CD4-positive, alpha-beta T cell treated with Interleukin-1 beta for 1 hour (primary cell): ENCODE data around the gene RPL22L1.
"Not testable (repeated sequence)": the region's sequence is repeated elsewhere in the genome, so short reads cannot be mapped to it uniquely, and the experiment has no call there.

Source experiments
- DNase-seq, 2 donors: peaks; one replicate each; pipeline ENCODE4 v3.0.0-alpha.2; 2020 to 2022

The RPL22L1 gene

DNA sequence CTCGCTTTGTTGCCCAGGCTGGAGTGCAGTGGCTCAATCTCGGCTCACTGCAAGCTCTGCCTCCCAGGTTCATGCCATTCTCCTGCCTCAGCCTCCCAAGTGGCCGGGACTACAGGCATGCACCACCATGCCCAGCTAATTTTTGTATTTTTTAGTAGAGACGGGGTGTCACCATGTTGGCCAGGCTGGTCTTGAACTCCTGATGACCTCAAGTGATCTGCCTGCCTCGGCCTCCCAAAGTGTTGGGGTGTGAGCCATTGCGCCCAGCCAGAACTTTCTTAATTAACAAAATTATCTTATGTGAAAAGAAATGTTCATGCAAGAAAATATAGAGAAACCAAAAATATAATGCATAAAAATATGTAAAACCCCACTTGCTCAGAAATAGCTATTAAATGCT is 7.3 kb upstream of the RPL22L1 start:
- DNase-seq: not testable (repeated sequence)

DNA sequence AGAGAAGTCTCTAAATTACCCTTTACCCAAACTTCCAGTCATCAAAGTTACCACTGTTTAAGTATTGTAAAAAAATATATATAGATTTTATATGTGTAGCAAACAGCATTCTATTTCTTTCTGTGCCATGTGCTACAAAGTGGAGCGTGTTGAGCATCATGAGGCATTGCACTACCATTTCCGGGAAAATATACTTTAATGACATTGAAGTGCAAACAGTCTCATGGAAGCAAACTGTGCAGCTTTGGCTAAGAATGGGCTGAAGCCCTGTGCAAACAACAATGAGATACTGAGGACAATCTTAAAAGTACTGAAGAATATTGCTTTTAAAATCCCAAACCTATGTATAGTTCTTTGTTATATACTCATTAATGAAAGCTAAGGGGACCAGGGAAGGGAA is 6.5 kb upstream of the RPL22L1 start:
- DNase-seq: no peak

DNA sequence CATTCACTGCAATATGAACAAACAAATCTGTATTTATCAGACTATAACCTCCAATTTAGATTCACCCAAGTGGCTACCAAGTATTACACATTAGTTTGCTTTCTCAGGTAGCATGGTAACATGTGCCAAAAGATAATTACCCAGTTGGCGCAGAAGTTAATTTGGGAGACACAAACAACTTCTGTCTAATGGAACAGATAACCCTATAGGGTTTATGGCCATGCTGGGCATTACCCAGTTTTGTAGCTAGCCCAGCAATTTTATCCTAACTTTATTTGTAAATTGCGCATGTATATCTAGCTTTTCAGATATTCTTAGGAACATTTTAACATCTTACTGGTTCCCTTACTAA is 780 bp downstream of the RPL22L1 start:
- DNase-seq: no peak

DNA sequence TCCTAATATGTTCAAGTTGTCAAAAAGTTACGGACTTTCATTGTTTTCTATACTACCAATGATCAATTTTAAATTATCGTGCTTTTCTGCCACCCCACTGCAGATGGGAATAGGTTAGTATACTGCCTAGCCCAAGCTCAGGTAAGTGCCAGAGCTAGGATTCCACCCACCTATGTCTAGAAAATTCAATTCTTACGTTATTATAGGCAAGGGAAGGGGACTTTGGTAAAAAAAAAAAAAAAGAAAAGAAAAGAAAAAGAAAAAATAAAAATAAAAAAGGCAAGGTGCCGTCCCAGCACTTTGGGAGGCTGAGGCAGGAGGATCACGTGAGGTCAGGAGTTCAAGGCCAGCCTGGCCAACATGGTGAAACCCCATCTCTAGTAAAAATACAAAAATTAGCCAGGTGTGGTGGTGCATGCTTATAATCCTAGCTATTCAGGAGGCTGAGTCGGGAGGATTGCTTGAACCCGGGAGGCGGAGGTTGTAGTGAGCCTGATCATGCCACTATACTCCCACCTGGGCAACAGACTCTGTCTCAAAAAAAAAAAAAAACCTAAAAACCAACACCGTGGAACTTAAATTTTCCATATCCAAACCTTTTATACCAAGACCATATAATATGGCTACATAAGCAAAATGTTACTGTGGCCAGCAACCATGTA is 1.3 kb downstream of the RPL22L1 start:
- DNase-seq: no peak

DNA sequence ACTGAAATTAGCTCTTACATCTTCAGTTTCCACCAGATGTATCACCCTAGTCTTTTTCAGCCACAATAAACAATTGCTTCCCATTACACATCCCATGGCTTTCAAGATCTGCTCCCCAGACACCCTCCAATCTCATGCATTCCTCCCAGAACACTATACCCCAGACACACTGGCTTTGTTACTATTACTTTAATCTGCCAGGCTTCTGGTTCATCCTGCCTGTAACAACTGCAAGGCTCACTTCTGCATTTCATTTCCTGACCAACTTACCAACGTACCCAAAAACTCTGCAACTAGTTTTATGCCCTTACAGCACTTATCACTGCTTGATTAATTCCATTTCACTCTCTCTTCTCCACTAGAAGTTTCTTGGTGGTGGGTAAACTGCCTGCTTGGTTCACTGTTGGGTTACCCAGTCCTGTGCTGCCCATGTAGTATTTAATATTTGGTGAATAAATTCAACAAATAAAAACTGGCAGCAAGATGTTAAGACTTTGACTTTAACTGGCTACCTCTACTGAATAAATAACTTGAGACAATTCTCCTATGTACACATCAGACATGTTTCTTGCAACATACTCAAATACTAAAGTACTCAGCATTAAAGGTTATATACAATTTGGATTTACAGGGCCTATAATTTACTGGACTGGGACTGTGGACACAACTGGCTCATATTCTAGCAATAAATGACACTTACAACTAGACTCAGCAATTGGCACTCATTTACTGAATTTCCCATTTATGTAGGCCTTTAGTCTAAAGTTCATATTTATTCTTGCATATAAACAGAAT is 2.7 kb downstream of the RPL22L1 start:
- peak in 1 of 2 donors; percentile 20 for DNase-seq

DNA sequence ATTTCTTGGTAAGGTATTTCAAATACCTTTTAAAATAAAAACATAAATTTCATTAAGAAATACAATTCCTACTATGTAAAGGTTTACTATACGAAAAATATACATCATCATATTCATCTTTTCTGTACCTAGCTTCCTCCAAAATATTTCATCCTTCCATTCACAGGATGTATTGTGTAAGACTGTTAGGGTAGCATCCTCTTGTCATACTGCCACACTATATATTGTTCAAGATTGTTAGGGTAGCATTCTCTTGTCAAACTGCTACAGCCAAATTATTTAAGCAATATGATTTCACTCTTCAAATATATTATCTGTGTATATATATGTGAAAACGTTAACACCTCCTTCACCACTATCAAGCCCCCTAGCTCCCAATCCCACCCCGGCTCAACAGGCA is 3.5 kb downstream of the RPL22L1 start:
- DNase-seq: no peak

DNA sequence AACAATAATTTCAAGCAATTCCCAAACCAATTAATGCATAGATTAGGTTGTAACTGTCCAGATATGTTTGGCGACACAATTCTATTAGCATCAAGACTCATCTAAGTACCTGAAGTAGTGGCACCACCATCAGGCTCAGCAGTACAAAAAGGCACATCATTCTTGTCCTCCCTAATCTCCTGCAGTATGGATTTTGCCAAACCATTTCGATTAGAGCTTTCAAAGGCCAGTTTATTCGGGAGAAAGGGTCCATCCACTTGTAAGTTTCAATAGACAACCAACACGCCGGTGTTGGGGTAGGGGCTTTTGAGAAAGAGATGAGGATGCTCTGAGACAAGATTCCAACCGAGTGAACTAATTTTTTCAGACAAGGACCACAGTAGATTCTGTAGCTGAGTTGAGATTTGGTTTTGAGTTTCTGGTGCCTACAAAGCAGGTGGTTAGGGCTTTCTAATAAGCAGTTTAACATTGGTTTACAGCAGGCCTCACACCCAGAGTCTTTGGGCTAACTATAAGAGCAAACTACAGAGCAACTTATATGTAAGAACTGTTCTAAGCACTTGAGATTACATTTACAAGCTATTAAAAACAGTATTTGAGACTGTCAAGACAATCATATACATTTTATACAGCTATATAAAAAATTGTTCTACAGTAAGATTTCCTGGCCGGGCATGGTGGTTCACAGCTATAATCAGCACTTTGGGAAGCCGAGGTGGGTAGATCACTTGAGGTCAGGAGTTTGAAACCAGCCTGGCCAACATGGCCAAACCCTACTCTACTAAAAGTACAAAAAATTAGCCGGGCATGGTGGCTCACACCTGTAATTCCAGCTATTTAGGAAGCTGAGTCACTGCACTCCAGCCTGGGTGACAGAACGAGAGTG is 4.5 kb downstream of the RPL22L1 start:
- DNase-seq: no peak

DNA sequence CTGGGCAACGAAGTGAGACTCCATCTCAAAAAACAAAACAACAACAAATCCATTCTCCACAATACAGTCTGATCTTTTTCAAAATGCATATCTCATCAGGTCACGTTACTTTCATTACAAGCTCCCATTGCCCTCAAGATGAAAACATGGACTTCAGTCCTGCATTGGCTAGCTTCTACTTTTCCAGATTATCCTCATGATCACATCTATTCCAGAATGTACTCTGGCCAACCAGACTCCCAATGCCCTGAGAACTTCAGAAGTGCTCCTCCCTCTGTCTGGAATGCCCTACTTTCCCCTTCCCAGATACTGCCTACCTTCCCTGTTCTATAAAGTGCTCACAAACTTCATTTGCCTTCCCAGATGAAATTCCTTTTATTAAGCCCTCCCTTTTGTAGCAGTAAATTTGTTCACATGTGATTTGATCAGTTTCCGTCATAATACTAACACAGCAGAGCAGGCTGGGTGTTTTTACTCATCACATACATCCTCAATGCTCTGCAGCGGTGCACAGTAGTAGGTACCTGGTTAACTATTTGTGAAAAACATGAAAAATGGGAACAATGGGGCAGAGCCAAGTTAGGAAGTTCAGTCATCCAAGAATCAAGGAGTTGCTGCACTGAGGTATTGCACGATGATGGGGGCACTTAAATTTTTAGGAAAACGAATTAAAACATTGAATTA is 5.3 kb downstream of the RPL22L1 start:
- no peak for DNase-seq

DNA sequence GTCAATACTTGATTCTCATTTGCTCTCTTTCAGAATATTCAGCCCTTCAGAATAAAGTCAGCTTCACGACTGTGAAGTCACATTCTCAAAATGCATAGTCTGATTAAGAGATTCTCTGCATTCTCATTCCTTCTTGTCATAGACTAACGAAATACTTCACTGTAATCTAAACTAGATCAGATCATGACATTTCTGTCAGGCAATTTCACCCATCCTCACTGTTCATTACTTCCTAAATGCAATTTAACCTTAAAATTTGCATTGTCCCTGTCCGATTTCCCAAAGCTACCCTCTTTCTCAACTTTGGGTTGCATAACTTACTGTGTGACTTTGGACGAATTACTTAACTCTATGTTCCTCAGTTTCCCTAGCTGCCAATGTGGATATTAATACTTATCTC is 6.2 kb downstream of the RPL22L1 start:
- no peak for DNase-seq

DNA sequence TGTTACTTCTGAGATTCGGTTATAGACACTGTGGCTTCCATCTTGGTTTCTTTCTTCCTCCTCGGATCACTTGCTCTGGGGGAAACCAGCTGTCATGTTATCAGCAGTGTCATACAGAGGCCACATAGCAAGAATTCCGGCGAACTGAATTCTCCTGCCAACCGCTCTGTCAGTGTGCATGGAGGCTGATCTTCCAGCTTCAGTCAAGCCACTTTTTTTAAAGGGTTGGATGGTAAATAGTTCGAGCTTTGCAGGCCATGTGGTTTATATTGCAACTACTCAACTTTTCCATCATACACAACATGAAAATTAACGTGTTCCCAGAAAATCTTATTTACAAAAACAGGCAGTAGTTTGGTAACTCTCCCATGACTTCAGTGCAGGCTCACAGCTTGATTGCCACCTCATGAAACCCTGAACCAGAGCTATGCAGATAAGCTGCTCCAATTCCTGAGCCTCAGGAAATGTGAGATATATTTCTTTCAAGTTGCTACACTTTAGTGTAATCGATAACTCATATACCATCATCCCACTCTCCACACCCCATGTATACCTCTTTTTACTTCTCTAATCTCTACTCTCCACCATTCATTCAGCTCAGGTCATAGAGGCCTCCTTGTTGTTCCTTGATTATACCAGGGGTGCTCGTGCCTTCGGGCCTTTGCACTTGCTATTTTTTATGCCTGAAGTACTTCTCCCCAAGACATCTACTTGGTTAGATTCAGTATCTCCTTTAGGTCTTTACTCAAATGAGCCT is 7.2 kb downstream of the RPL22L1 start:
- DNase-seq: no peak

DNA sequence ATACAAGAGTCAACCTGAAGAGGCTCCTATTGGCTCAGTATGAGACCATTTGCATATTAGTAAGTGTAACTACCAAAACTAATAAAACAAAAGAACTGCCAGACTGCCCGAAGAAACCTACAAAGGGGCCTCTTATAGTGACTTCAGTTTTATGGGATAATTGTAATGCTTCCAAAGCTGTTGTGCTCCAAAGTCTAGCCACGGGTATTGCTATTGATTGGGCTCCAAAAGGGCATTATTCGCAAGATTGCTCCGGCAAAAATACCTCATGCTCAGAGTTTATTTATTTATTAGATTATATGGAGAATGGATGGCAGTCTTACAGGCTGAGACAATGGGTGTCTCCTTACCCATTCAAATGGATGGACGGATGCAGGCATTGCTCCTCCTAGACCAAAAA is 11.4 kb downstream of the RPL22L1 start:
- no peak for DNase-seq

DNA sequence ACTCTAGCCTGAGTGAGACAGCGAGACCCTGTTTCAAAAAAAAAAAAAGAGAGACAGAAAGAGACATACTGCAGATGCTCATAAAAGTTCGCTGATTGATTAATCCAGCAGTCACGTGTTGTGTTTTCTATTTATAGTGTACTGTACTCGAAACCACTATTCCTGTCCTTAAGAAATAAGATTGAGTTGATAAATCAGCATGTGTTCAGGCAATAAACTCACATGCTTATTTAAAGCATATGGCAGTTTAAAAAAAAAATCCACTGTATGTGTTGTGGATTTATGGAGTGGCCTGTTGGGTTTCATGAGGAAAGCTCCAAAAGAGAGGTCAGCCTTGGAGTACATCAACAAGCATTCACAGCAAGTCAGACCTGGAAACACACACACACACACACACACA is 17.7 kb downstream of the RPL22L1 start:
- no peak for DNase-seq

DNA sequence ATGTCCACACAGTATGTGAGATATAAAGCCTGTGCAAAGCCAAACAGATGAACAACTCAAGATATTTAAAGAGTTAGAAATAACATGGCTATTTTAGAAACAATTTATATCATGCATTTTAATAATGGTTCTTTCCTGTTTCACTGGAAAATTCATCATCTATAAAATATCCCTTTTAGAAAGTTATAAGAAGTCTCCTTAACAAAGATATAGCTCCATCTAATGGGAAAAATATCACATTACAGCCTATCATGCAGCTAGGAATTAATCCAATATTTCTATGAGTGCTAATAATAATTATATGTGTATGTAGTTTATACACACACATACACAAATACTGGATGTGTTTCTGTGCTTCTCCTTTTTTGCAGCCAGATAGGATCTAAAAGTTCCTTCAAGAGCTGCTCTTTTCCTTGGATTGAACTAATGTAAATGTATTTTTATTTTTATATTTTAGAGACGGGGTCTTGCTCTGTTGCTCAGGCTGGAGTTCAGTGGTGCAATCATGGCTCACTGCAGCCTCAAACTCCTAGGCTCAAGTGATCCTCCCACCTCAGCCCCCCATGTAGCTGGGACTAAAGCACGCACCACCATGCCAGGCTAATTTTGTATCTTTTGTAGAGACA is 21.6 kb downstream of the RPL22L1 start:
- no peak for DNase-seq

DNA sequence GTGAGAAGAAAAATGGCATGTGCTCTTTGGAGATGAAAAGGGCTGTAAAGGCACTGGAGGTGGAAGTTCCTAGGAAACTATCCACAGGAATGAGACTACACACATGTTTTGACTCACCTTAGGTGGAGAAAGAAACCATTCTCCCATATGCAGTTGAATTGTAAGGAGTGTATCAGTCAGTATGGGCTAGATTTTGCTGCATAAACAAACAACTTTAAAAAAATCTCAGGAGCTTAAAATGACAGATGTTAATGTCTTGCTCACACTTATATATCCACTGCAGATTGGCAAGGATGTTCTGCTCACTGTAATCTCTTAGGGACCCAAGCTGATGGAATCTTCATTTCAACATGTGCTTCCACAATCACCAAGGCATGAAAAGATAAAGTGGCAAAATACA is 25.6 kb downstream of the RPL22L1 start:
- DNase-seq: no peak

DNA sequence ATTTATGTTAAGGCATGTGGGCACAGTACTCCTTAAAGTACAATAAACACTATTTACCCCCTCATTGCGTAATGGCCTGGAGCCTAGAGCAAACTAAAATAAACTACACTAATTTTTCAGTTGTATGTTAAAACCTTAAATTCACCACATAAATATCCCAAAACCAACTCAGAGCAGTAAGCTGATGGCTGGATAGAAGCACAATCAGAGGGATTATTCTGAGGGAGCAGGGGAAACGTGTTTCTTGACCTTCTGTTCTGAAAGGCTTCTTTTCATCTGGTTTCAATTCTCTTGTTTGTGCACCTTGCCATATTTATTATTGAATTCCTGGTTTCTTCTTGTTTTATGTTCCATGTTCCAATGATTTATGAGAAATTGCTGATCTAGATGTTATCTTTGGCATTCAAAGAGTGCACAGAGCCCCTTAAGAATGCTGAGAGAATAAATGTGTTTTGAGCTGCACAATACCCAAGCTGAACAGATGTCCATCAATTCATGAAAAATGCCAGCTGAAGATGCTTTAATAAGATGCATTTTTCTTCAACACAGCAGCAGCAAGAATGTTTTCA is 29.6 kb downstream of the RPL22L1 start:
- DNase-seq: no peak

DNA sequence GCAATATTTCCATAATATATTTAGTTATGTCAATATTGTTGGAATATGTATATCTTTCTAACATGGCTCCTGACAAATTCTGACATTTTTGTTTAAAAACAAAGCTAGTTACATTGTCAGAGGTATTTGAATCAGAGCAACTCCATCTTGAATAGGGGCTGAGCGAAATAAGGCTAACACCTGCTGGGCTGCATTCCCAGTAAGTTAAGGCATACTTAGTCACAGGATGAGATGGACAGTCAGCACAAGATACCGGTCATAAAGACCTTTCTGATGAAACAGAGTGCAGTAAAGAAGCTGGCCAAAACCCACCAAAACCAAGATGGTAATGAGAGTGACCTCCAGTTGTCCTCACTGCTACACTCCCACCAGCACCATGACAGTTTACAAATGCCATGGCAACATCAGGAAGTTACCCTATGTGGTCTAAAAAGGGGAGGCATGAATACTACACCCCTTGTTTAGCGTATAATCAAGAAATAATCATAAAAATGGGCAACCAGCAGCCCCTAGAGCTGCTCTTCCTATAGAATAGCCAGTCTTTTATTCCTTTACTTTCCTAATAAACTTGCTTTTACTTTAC is 30.4 kb downstream of the RPL22L1 start:
- no peak for DNase-seq

DNA sequence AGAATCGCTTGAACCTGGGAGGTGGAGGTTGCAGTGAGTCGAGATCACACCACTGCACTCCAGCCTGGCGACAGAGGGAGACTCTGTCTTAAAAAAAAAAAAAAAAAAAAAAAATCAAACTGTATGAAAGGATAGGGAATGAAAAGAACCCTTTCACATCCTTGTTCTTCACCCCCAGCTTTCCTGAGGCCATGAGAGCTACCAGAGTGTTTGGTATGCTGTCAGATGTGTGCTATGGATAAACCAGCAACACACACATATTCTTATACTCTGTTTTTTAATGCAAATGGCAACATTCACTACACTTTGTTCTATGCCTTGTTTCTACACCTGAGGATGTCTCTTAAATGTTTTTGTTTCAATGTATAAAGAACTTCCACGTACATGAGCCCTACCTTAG is 33.5 kb downstream of the RPL22L1 start:
- no peak for DNase-seq

DNA sequence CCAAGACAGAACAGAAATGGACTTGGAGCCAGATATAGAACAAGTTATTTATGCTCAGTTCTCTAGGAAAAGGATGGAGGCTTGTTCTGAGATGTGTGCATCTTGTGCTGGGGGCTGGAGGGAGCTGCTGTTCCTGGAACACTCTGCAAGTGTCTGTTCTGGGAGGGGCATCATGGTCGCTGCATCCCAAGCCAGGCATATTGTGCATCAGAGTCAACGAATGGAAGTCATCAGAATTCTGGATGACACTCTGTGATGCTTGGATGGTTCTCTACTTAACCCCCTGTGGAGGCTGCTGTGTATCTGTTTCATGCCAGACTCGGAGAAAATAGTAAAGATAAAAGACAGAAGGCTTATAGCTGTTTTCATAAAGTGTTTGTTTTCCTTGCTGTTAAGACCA is 34.7 kb downstream of the RPL22L1 start:
- DNase-seq: no peak

DNA sequence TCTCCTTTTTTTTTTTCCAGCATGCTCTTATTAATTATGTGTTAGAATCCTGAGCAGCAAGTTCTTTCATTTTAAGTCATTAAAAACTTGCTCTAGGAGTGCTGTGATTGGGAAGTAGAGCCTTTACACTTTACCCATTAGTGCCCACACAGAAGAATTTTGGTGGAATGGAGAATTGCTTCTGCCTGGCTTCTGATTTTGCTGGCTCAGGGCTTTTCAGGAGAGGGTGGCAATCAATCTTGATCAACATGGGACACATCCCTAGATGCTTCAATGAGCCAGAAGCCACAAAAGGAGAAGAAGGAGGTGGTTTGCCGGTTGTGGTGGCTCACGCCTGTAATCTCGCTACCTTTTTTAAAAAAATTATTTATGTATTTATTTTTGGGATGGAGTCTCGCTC is 39.4 kb downstream of the RPL22L1 start:
- DNase-seq: no peak

DNA sequence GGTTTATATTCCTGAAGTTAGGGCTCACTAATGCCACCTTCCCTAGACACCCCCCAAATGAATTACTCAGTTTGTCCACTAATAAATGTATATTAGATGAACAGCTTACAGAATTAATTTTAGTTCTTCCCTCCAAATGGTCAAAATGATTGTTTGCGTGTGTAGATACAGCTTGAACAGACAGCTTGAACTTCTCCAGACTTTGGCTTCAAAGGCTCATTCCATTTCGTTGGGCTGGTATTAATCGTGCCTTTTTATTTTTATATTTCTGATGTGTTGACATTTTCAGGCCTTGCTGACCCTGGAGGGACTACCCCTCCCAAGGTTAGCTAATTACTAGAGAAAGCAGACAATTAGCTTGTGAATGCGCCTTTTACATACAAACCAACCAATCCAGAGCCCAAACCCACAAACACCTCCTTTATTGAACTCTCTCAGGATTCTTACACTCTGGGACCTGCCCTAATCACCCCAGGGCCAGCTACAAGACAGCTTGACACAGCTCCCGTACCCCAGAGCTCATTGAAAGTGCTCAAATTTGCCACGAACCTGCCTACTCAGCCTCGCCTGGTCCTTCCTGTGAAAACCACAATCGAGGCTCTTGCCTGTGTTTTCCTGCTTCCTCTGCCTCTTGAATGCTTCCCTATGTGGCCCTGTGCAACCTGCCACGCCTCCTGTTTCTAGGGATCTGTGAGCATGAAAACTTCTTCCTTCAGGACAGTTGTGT is 40.3 kb downstream of the RPL22L1 start:
- no peak for DNase-seq

DNA sequence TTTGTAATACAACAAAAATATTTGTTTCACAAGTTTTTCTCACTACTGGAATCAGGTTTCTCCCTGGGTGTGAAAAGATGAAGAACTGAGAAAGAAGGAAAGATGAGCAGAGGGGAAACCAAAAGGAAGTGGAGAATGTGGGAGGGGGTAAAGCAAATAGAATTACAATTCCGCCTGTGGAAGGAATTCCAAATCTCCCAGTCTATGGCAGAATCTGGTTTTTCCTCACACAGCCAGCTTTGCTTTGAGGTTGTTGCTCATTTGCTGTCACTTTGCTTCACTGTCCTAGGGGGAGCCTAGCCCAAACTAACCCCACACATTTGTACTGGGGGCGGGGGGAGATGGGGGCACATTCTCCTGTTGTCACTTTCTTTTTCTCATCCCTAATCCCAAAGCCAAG is 43.9 kb downstream of the RPL22L1 start:
- DNase-seq: no peak
